GM12892 (cell line): ENCODE data around the gene CRKL.

Experiments
- POLR2A ChIP-seq: IDR thresholded peaks from 2 replicates; pipeline ENCODE4 v1.6.1; 2011; ENCODE audit warnings: low read depth, low read length, control low read depth
- POLR2AphosphoS5 ChIP-seq: IDR thresholded peaks from 2 replicates; pipeline ENCODE4 v1.6.1; 2011; ENCODE audit warnings: low read depth, low read length, control low read depth
- TAF1 ChIP-seq: IDR thresholded peaks from 2 replicates; pipeline ENCODE4 v1.6.1; 2011; ENCODE audit warnings: low read depth, mild to moderate bottlenecking, control low read depth, low read length, borderline replicate concordance

DNA sequence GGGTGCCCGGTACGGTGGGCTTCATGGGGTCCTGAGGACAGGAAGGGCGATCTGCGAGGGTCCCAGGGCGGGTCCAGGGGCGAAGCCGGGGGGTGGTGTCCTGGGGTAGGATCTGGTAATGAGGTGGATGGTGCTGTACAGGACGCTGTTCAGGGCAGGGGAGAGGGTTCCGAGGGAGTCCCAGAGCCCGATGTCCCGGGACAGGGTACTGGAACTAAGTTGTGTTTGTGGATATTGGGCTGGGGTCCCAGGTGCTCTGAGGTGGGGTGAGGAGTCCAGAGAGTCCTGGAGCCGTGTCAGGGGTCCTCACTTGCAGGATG is 65.3 kb downstream of the CRKL start:
- TF ChIP-seq TAF1 (no peak), POLR2A (no peak), POLR2AphosphoS5 (no peak)
